IMR-90 (cell line): Measurements from ENCODE around the gene CLTA. TPM values are rescaled to one million over a fixed set of nuclear protein-coding genes. Genes with fewer than 3 reads are reported as not detected.
A peak's percentile ranks its signal among the peaks of the same experiment; 100 is the strongest.

ENCODE experiments used
- ATAC-seq: fragments of 200-7000 bp; cut with Tn5 transposase; 2 replicates; pipeline ENCODE4 v1.9.1; 2020; ENCODE audit warnings: low read depth, mild to moderate bottlenecking, moderate library complexity
- BruUV-seq: library from RNA; stranded (reverse); fragments of 400-500 nt; replicated peaks from 2 replicates; lab custom pipeline; 2021; lab: Mats Ljungman, UMichigan
- CTCF ChIA-PET: fragments of 300-600 bp; formaldehyde crosslinking; extraction: SDS; loops from one replicate; lab custom pipeline; 2021; ENCODE audit warnings: antibody characterized with exemption; lab: Yijun Ruan, JAX
- POLR2A ChIA-PET: fragments of 300-600 bp; sonication (Branson Sonifier 250); formaldehyde crosslinking; loops from one replicate; lab custom pipeline; 2022; ENCODE audit warnings: antibody characterized with exemption; ENCODE audit not compliant: unreplicated experiment; lab: Charles Lee
- DNase-seq: peaks from one replicate; pipeline ENCODE4 v3.0.0; 2013
- H2AFZ ChIP-seq: replicated peaks from 2 replicates; pipeline ENCODE3; 2013; ENCODE audit warnings: low read length, mild to moderate bottlenecking; ENCODE audit not compliant: poor library complexity
- H2AK5ac ChIP-seq: 2 replicates; pipeline ENCODE4 v1.6.1; 2013; ENCODE audit warnings: low read depth, low read length, inconsistent platforms
- H2AK9ac ChIP-seq: replicated peaks from 2 replicates; pipeline ENCODE3; 2013; ENCODE audit warnings: mild to moderate bottlenecking, low read depth, low read length, moderate library complexity; ENCODE audit not compliant: poor library complexity
- H2BK120ac ChIP-seq: 2 replicates; pipeline ENCODE4 v1.6.1; 2013; ENCODE audit warnings: low read depth, low read length, inconsistent platforms
- H2BK15ac ChIP-seq: 3 replicates; pipeline ENCODE4 v1.6.1; 2013; ENCODE audit warnings: low read depth, low read length, inconsistent platforms
- H2BK20ac ChIP-seq: 2 replicates; pipeline ENCODE4 v1.6.1; 2013; ENCODE audit warnings: low read depth, mild to moderate bottlenecking, inconsistent platforms, low read length, moderate library complexity
- H2BK5ac ChIP-seq: 2 replicates; pipeline ENCODE4 v1.6.1; 2013; ENCODE audit warnings: mild to moderate bottlenecking, low read depth, low read length, inconsistent platforms; ENCODE audit not compliant: poor library complexity, severe bottlenecking
- H3K14ac ChIP-seq: replicated peaks from 2 replicates; pipeline ENCODE4 v1.6.1; 2013; ENCODE audit warnings: low read depth, low read length, inconsistent platforms
- H3K18ac ChIP-seq: 2 replicates; pipeline ENCODE4 v1.6.1; 2013; ENCODE audit warnings: low read depth, low read length, control low read depth
- H3K23ac ChIP-seq: 2 replicates; pipeline ENCODE4 v1.6.1; 2013; ENCODE audit warnings: low read depth, low read length, inconsistent platforms
- H3K27ac ChIP-seq: 2 replicates; pipeline ENCODE4 v1.5.1; 2013; ENCODE audit warnings: mild to moderate bottlenecking, control low read depth, low read length; ENCODE audit not compliant: insufficient read depth
- H3K27me3 ChIP-seq: 2 replicates; pipeline ENCODE4 v1.6.1; 2013; ENCODE audit warnings: low read length; ENCODE audit not compliant: control insufficient read depth, insufficient read depth
- H3K36me3 ChIP-seq: 2 replicates; pipeline ENCODE4 v1.6.1; 2013; ENCODE audit warnings: low read length, mixed read lengths; ENCODE audit not compliant: control insufficient read depth, insufficient read depth
- H3K4ac ChIP-seq: 2 replicates; pipeline ENCODE4 v1.6.1; 2013; ENCODE audit warnings: low read depth, low read length, inconsistent platforms
- H3K4me1 ChIP-seq: 2 replicates; pipeline ENCODE4 v1.6.1; 2013; ENCODE audit warnings: low read length, mixed read lengths; ENCODE audit not compliant: control insufficient read depth, insufficient read depth
- H3K4me2 ChIP-seq: 2 replicates; pipeline ENCODE4 v1.6.1; 2013; ENCODE audit warnings: low read depth, mild to moderate bottlenecking, control low read depth, low read length, moderate library complexity
- H3K4me3 ChIP-seq: 2 replicates; pipeline ENCODE4 v1.5.1; 2013; ENCODE audit warnings: low read depth, mild to moderate bottlenecking, control low read depth, low read length, moderate library complexity; ENCODE audit not compliant: insufficient read depth
- H3K56ac ChIP-seq: 2 replicates; pipeline ENCODE4 v1.6.1; 2013; ENCODE audit warnings: low read length, inconsistent platforms; ENCODE audit not compliant: insufficient read depth; ENCODE audit errors: extremely low read depth
- H3K79me1 ChIP-seq, 2 experiments: 2 replicates each; pipeline ENCODE4 v1.6.1; 2013; ENCODE audit warnings: low read length in 2 of 2, inconsistent platforms in 1 of 2, low read depth in 1 of 2
- H3K9ac ChIP-seq: 2 replicates; pipeline ENCODE4 v1.6.1; 2013; ENCODE audit warnings: low read depth, low read length, control low read depth
- H3K9me1 ChIP-seq: 2 replicates; pipeline ENCODE4 v1.6.1; 2013; ENCODE audit warnings: low read length, inconsistent platforms; ENCODE audit not compliant: insufficient read depth
- H3K9me3 ChIP-seq: 2 replicates; pipeline ENCODE4 v1.6.1; 2013; ENCODE audit warnings: low read length; ENCODE audit not compliant: control insufficient read depth, insufficient read depth
- H4K20me1 ChIP-seq: 2 replicates; pipeline ENCODE4 v1.6.1; 2013; ENCODE audit warnings: low read length, inconsistent platforms; ENCODE audit not compliant: insufficient read depth
- H4K5ac ChIP-seq: 2 replicates; pipeline ENCODE4 v1.6.1; 2013; ENCODE audit warnings: mild to moderate bottlenecking, low read depth, low read length, control low read depth
- H4K8ac ChIP-seq, 2 experiments: 2 replicates each; pipeline ENCODE4 v1.6.1; 2013; ENCODE audit warnings: low read depth in 2 of 2, low read length in 2 of 2, control low read depth in 1 of 2, inconsistent platforms in 1 of 2
- H4K91ac ChIP-seq: 2 replicates; pipeline ENCODE4 v1.6.1; 2013; ENCODE audit warnings: low read depth, low read length, inconsistent platforms; ENCODE audit not compliant: insufficient read depth
- BHLHE40 ChIP-seq: fragments of 150-350 bp; IDR thresholded peaks from 2 replicates; pipeline ENCODE4 v1.6.1; 2016; ENCODE audit warnings: mild to moderate bottlenecking, low read depth, low read length
- CEBPB ChIP-seq: IDR thresholded peaks from 2 replicates; pipeline ENCODE4 v1.6.1; 2012; ENCODE audit warnings: low read depth, low read length, improper control_type of control experiment
- CHD1 ChIP-seq: IDR thresholded peaks from 2 replicates; pipeline ENCODE4 v1.6.1; 2012; ENCODE audit warnings: low read depth, low read length, improper control_type of control experiment
- ELK1 ChIP-seq: fragments of 150-350 bp; IDR thresholded peaks from 2 replicates; pipeline ENCODE4 v1.6.1; 2016; ENCODE audit warnings: low read depth, mild to moderate bottlenecking, low read length, moderate library complexity, borderline replicate concordance
- FOS ChIP-seq: fragments of 150-350 bp; IDR thresholded peaks from 2 replicates; pipeline ENCODE4 v1.6.1; 2016; ENCODE audit warnings: low read depth, low read length
- MAFK ChIP-seq: IDR thresholded peaks from 2 replicates; pipeline ENCODE4 v1.6.1; 2012; ENCODE audit warnings: low read depth, low read length, improper control_type of control experiment
- MAZ ChIP-seq: IDR thresholded peaks from 2 replicates; pipeline ENCODE4 v1.6.1; 2012; ENCODE audit warnings: low read depth, mild to moderate bottlenecking, low read length, improper control_type of control experiment, moderate library complexity, borderline replicate concordance
- MXI1 ChIP-seq: IDR thresholded peaks from 2 replicates; pipeline ENCODE4 v1.6.1; 2012; ENCODE audit warnings: low read depth, mild to moderate bottlenecking, low read length, moderate library complexity, borderline replicate concordance
- NFE2L2 ChIP-seq: fragments of 150-350 bp; IDR thresholded peaks from 2 replicates; pipeline ENCODE4 v1.6.1; 2016; ENCODE audit warnings: low read depth, mild to moderate bottlenecking, low read length
- POLR2A ChIP-seq: IDR thresholded peaks from 2 replicates; pipeline ENCODE4 v1.6.1; 2012; ENCODE audit warnings: mild to moderate bottlenecking, low read depth, low read length
- RAD21 ChIP-seq: IDR thresholded peaks from 2 replicates; pipeline ENCODE4 v1.6.1; 2012; ENCODE audit warnings: low read length, improper control_type of control experiment
- RCOR1 ChIP-seq: IDR thresholded peaks from 2 replicates; pipeline ENCODE4 v1.6.1; 2012; ENCODE audit warnings: mild to moderate bottlenecking, low read length, improper control_type of control experiment; ENCODE audit not compliant: insufficient replicate concordance
- SMC3 ChIP-seq: fragments of 150-350 bp; IDR thresholded peaks from 2 replicates; pipeline ENCODE4 v1.6.1; 2016; ENCODE audit warnings: low read depth, mild to moderate bottlenecking, antibody characterized with exemption, low read length, moderate library complexity
- USF2 ChIP-seq: fragments of 150-350 bp; IDR thresholded peaks from 2 replicates; pipeline ENCODE4 v1.6.1; 2017; ENCODE audit warnings: mild to moderate bottlenecking, antibody characterized with exemption, low read length, low read depth
- WGBS, 2 experiments: methylation state at CpG; one replicate each; pipeline versions ENCODE4 v1.1.5 to v1.1.7; 2013; ENCODE audit warnings: missing lambda C conversion rate in 2 of 2; ENCODE audit not compliant: insufficient read length in 1 of 2; ENCODE audit errors: extremely low coverage in 2 of 2; 5-methylcytosine and 5-hydroxymethylcytosine counted together
- dilution Hi-C: fragments of 300-500 bp; cut with HindIII; formaldehyde crosslinking; loops from one replicate; pipeline ENCODE4 v1.14.3; 2018; ENCODE audit warnings: low sequenced_read_pairs; ENCODE audit not compliant: unreplicated experiment
- in situ Hi-C: fragments of 300-500 bp; cut with MboI; formaldehyde crosslinking; loops from 3 replicates; pipeline ENCODE4 v1.14.3; 2019; ENCODE audit warnings: low sequenced_read_pairs, inconsistent platforms, mixed read lengths
- intact Hi-C: fragments of 100-400 bp; cut with micrococcal nuclease; formaldehyde crosslinking; loops from 2 replicates; pipeline ENCODE4 v1.10.0; 2022
- polyA plus RNA-seq, 3 experiments: library from polyadenylated mRNA; depleted of rRNA; stranded (reverse); fragments of >200 nt; gene quantifications; 2 replicates each; pipeline ENCODE4 v1.2.3, GENCODE V29; 2012; ENCODE audit warnings: low replicate concordance in 1 of 3
- total RNA-seq: library from RNA; depleted of rRNA; stranded (reverse); fragments of >200 nt; gene quantifications from 2 replicates; pipeline ENCODE4 v1.2.3, GENCODE V29; 2012

The CLTA gene
- total and polyA plus RNA-seq, 2 of the 4 experiments (the other 2 are of a cell fraction) = 133 to 246 TPM

GRCh38 chr9:36191686-36192085, 965 bp downstream of the CLTA start:
- Histone ChIP-seq H3K14ac (peak overlapping the region; percentile 93), H2AK5ac (peak overlapping the region; percentile 1; the same call in 1 of the 2 replicates), H4K8ac (peak overlapping the region in 1 of 2 experiments; percentile 18; a peak in 1 of 4 replicates), H3K4me1 (peaks cover 15% of the 10 kb centered on the region), H3K79me1 (peaks cover 3 to 52% of the 10 kb centered on the region in 2 experiments; a peak in 2 of 4 replicates), H3K27me3 (no peaks in the 10 kb centered on the region), H3K23ac (peak overlapping the region; percentile 94), H2AK9ac (peak overlapping the region; percentile 98), H4K91ac (no peak overlapping the region), H3K4ac (peak overlapping the region; percentile 76), H2BK15ac (0 out of 3 replicates have a peak overlapping the region, but pooled peaks have one; percentile 2), H3K36me3 (peaks cover 2% of the 10 kb centered on the region; the same call in 1 of the 2 replicates), H4K5ac (peak overlapping the region; percentile 18), H3K9me1 (peaks cover 21% of the 10 kb centered on the region), H2BK120ac (no peak overlapping the region), H3K9ac (peak overlapping the region; percentile 86), H3K9me3 (no peaks in the 10 kb centered on the region), H4K20me1 (peaks cover 47% of the 10 kb centered on the region), H2BK20ac (no peak overlapping the region), H2BK5ac (peak overlapping the region; percentile 71), H2AFZ (no peak overlapping the region), H3K56ac (peak overlapping the region; percentile 76), H3K18ac (peak overlapping the region; percentile 7; the same call in 1 of the 2 replicates), H3K4me2 (peak overlapping the region; percentile 99), H3K27ac (peak overlapping the region; percentile 75), H3K4me3 (peak overlapping the region; percentile 73)
- CTCF ChIA-PET = interaction anchor here (0.7 to 2.1 kb wide), 4 partner anchors 9 to 29 kb away, joined by 4 to 6 read pairs (median 4); no protein-coding TSS in a partner anchor
- in situ Hi-C loops (no loop called here), intact Hi-C loops (loop anchor here (2.0 to 5.0 kb wide), 4 partner anchors 15 to 136 kb away; partner anchors contain the start of gene GLIPR2), dilution Hi-C loops (no loop called here)
- no peak for ATAC-seq
- TF ChIP-seq ELK1 (no peak), FOS (no peak), RAD21 (no peak), CHD1 (no peak), USF2 (no peak), MAFK (no peak), POLR2A (no peak), NFE2L2 (no peak), BHLHE40 (no peak), RCOR1 (no peak), MXI1 (no peak), SMC3 (no peak), CEBPB (no peak), MAZ (no peak)
- POLR2A ChIA-PET = no interaction called here
- no TSS peak for BruUV-seq
- WGBS, 2 experiments = no CpG with 5 or more reads among the region's 7 CpGs
- DNase-seq = no peak
